GM18951 (cell line): ENCODE data around the gene HLA-DRB5.
"Not testable (repeated sequence)": the region's sequence is repeated elsewhere in the genome, so short reads cannot be mapped to it uniquely, and the experiment has no call there.

Experiments
- POLR2A ChIP-seq: IDR thresholded peaks from 4 replicates; pipeline ENCODE4 v1.6.1; 2011; ENCODE audit warnings: mild to moderate bottlenecking; ENCODE audit not compliant: insufficient read length, insufficient read depth; ENCODE audit errors: extremely low read depth
- in situ Hi-C: fragments of 300-500 bp; cut with MboI; formaldehyde crosslinking; loops from one replicate; pipeline ENCODE4 v1.12.0; 2022; ENCODE audit warnings: low sequenced_read_pairs, mixed read lengths, inconsistent platforms; ENCODE audit not compliant: unreplicated experiment

HLA-DRB5 gene

GRCh38 chr6:32529697-32530430 lies at the start of gene HLA-DRB5:
Gene HLA-DRB5 (minus strand): TSS chr6:32530287. CDS start chr6:32530224, 63 bp downstream.
- in situ Hi-C loops = loop anchor here (5.0 kb wide), 1 partner anchor 57 kb away; the partner anchor contains the start of gene HLA-DRB1

GRCh38 chr6:32578962-32579361 lies 48.9 kb upstream of the HLA-DRB5 start:
- in situ Hi-C loops = no loop called here

More at GRCh38 chr6:32529697-32530430, at the start of gene HLA-DRB5:
- peak; percentile 54 for TF ChIP-seq POLR2A

GRCh38 chr6:32577493-32577892 lies 47.4 kb upstream of the HLA-DRB5 start:
- in situ Hi-C loops = not testable (repeated sequence)

More at GRCh38 chr6:32578962-32579361, 48.9 kb upstream of the HLA-DRB5 start:
- no peak for TF ChIP-seq POLR2A

- TF ChIP-seq POLR2A = no peak
- in situ Hi-C loops = no loop called here
Measured at GRCh38 chr6:32576250-32576649, 46.2 kb upstream of the HLA-DRB5 start.

- in situ Hi-C loops = loop anchor here (5.0 kb wide), 1 partner anchor 83 kb away; no protein-coding TSS in a partner anchor
Measured at GRCh38 chr6:32570363-32570905, 40.3 kb upstream of the HLA-DRB5 start.

GRCh38 chr6:32568561-32568960 lies 38.5 kb upstream of the HLA-DRB5 start:
- in situ Hi-C loops = no loop called here
- no peak for TF ChIP-seq POLR2A

More at GRCh38 chr6:32570363-32570905, 40.3 kb upstream of the HLA-DRB5 start:
- no peak for TF ChIP-seq POLR2A

GRCh38 chr6:32566957-32567356 lies 36.9 kb upstream of the HLA-DRB5 start:
- in situ Hi-C loops = no loop called here
- TF ChIP-seq POLR2A = no peak

- no peak for TF ChIP-seq POLR2A
- in situ Hi-C loops = no loop called here
Measured at GRCh38 chr6:32565511-32565910, 35.4 kb upstream of the HLA-DRB5 start.

- no peak for TF ChIP-seq POLR2A
- in situ Hi-C loops = no loop called here
Measured at GRCh38 chr6:32562940-32563339, 32.9 kb upstream of the HLA-DRB5 start.

- no peak for TF ChIP-seq POLR2A
- in situ Hi-C loops = loop anchor here (5.0 kb wide), 1 partner anchor 37 kb away; no protein-coding TSS in a partner anchor
Measured at GRCh38 chr6:32559747-32560146, 29.7 kb upstream of the HLA-DRB5 start.

- TF ChIP-seq POLR2A = no peak
- in situ Hi-C loops = loop anchor here (5.0 kb wide), 1 partner anchor 36 kb away; no protein-coding TSS in a partner anchor
Measured at GRCh38 chr6:32558426-32559057, 28.5 kb upstream of the HLA-DRB5 start.

- no peak for TF ChIP-seq POLR2A
- in situ Hi-C loops = no loop called here
Measured at GRCh38 chr6:32554116-32554965, 24.3 kb upstream of the HLA-DRB5 start.
